Testis (tissue), 3 donors: ENCODE measurements around the gene ARID5B. TPM values are rescaled to one million over a fixed set of nuclear protein-coding genes. Genes with fewer than 3 reads are reported as not detected.
A peak's percentile ranks its signal among the peaks of the same experiment; 100 is the strongest.

Experiments used
- DNase-seq: peaks from one replicate; pipeline ENCODE4 v3.0.0-alpha.2; 2019
- H3K27ac ChIP-seq, 2 donors: fragments of 200-600 bp; sonication (generic); one replicate each; pipeline ENCODE4 v1.5.1; 2019
- H3K27me3 ChIP-seq: fragments of 200-600 bp; sonication (generic); one replicate; pipeline ENCODE4 v1.5.1; 2019
- H3K36me3 ChIP-seq: fragments of 200-600 bp; sonication (generic); one replicate; pipeline ENCODE4 v1.5.1; 2017; ENCODE audit warnings: low read depth; ENCODE audit errors: missing control alignments
- H3K4me1 ChIP-seq: fragments of 200-600 bp; sonication (generic); one replicate; pipeline ENCODE4 v1.5.1; 2019
- H3K4me3 ChIP-seq, 2 donors: fragments of 200-600 bp; sonication (generic); one replicate each; pipeline ENCODE4 v1.5.1; 2017 to 2019
- H3K9me3 ChIP-seq: fragments of 200-600 bp; sonication (generic); one replicate; pipeline ENCODE4 v1.5.1; 2017
- CTCF ChIP-seq, 3 experiments: fragments of 450-650 bp in 2 of 3; fragments of 200-600 bp in 1 of 3; sonication (generic) in 1 of 3; IDR thresholded peaks; one replicate each; pipeline ENCODE4 v1.5.1; 2016 to 2019; ENCODE audit warnings: antibody characterized with exemption in 3 of 3, mild to moderate bottlenecking in 2 of 3, moderate library complexity in 1 of 3
- POLR2A ChIP-seq: fragments of 450-650 bp; IDR thresholded peaks from one replicate; pipeline ENCODE4 v1.6.1; 2017; ENCODE audit warnings: antibody characterized with exemption, mild to moderate bottlenecking, moderate library complexity
- WGBS, 2 donors: methylation state at CpG; one replicate each; pipeline ENCODE4 v1.1.5; 2018; 5-methylcytosine and 5-hydroxymethylcytosine counted together
- intact Hi-C: fragments of 100-400 bp; cut with DNase I; formaldehyde crosslinking; loops from one replicate; pipeline ENCODE4 v1.15.1; 2023; ENCODE audit warnings: low total_unique reads
- polyA plus RNA-seq: library from polyadenylated mRNA; stranded (reverse); fragments of 350-450 nt; fragmentation: Illumina TruSeq; extraction: RNeasy Lipid Tissue Mini Kit (QIAGEN cat#74804); gene quantifications from one replicate; pipeline ENCODE4 v1.2.3, GENCODE V29; 2014; ENCODE audit warnings: low read depth, low replicate concordance; ENCODE audit not compliant: insufficient read depth
- total RNA-seq, 2 donors: library from RNA; depleted of rRNA; stranded (reverse); fragments of >200 nt; gene quantifications; one replicate each; pipeline ENCODE4 v1.2.3, GENCODE V29; 2016

Gene ARID5B
- total and polyA plus RNA-seq, 3 donors from 2014 or later, result 14.3 to 73.6 (median 52.1) TPM

- Histone ChIP-seq H3K36me3 (no peaks in the 10 kb centered on the region), H3K4me1 (peaks cover 48% of the 10 kb centered on the region), H3K27me3 (no peaks in the 10 kb centered on the region), H3K27ac (peak overlapping the region; percentile 47 to 77), H3K4me3 (no peak overlapping the region), H3K9me3 (no peaks in the 10 kb centered on the region)
- intact Hi-C loops, result no loop called here
- no peak for DNase-seq
- 55 to 56% methylated on average over 3 of the region's 3 CpGs for WGBS, 2 donors
- TF ChIP-seq POLR2A, result no peak
- TF ChIP-seq CTCF (IDR thresholded peaks at IDR 0.05), result no peak
Measured at GRCh38 chr10:61995220-61995503, 93.7 kb downstream of the ARID5B start.

DNA sequence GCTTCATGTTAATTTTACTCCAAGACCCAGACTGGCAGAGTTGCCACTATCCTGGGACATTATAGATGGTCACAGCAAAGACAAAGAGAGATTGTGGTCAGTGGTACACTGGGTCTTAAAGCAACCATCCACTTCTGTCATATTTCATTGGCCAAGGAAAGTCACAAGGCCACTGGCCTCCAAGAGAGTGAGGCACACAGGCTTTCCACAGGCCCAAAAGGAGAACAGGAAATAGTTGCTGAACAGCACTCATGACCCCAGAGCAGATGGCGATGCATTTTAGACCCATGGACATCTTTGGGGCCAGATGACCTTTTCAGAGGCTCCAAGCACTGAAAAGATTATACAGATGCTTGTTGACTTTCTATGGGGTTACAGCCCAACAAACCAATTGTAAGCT lies 97.4 kb downstream of the ARID5B start:
- Histone ChIP-seq H3K36me3 (no peaks in the 10 kb centered on the region), H3K27ac (no peak overlapping the region), H3K27me3 (no peaks in the 10 kb centered on the region), H3K4me3 (no peak overlapping the region), H3K9me3 (no peaks in the 10 kb centered on the region), H3K4me1 (peaks cover 29% of the 10 kb centered on the region)
- intact Hi-C loops, result no loop called here
- DNase-seq, result no peak
- WGBS, 2 donors, result 100% methylated on average over 1 of the region's 1 CpG
- TF ChIP-seq CTCF (IDR thresholded peaks at IDR 0.05) (no peak), POLR2A (no peak)

DNA sequence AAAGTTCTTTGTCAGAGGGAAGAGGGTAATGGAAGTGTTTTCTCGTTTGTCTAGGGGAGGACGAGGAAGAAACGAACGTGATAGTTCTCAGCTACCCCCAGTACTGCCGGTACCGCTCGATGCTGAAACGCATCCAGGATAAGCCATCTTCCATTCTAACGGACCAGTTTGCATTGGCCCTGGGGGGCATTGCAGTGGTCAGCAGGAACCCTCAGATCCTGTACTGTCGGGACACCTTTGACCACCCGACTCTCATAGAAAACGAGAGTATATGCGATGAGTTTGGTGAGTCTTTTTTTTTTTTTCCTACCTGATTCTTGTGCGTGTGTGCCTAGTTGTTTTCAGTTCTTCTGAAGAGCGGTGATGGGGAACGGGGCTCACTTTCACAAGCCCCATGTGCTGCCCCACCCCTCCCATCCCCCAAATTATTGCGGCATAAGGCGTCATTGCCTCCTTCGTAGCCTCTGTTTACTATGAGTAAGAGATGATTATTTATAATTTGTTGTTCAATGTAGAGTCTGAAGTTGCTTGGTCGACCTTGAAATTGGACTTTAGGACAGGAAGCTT lies 98.6 kb downstream of the ARID5B start:
- 63 to 81% methylated on average over 20 of the region's 20 CpGs for WGBS, 2 donors
- Histone ChIP-seq H3K4me1 (peaks cover 17% of the 10 kb centered on the region), H3K27ac (no peak overlapping the region), H3K9me3 (no peaks in the 10 kb centered on the region), H3K4me3 (no peak overlapping the region), H3K27me3 (no peaks in the 10 kb centered on the region), H3K36me3 (no peaks in the 10 kb centered on the region)
- no peak for DNase-seq
- no peak for TF ChIP-seq POLR2A
- no peak for TF ChIP-seq CTCF (IDR thresholded peaks at IDR 0.05)
- intact Hi-C loops, result no loop called here

DNA sequence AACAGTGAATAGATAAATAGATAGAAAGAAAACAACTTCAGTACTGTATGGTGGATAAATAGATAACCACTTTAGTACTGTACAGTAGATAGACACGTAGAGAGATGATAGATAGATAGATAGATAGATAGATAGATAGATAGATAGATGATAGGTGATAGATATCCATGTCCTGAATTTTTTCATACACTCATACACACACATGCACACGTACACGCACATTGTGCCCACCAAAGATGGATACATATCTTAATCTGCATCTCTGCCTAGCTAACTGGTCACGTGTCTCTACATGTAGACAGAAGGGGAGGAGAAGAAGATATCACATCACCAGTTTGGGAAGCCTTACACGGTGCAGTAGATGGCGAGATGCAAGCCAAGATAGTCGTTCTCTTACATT lies 99.2 kb downstream of the ARID5B start:
- no peaks in the 10 kb centered on the region for H3K36me3 ChIP-seq

More for the DNA sequence above, 99.2 kb downstream of the ARID5B start:
- TF ChIP-seq CTCF (IDR thresholded peaks at IDR 0.05) (no peak), POLR2A (no peak)
- Histone ChIP-seq H3K4me1 (peaks cover 11% of the 10 kb centered on the region), H3K4me3 (no peak overlapping the region), H3K27ac (no peak overlapping the region), H3K27me3 (no peaks in the 10 kb centered on the region), H3K9me3 (no peaks in the 10 kb centered on the region)
- DNase-seq, result no peak
- intact Hi-C loops, result no loop called here
- 89 to 94% methylated on average over 7 of the region's 7 CpGs for WGBS, 2 donors
